Central memory CD4-positive, alpha-beta T cell (primary cell): ENCODE data around the gene TRAF5.
A peak's percentile ranks its signal among the peaks of the same experiment; 100 is the strongest.
"Not testable (repeated sequence)": the region's sequence is repeated elsewhere in the genome, so short reads cannot be mapped to it uniquely, and the experiment has no call there.

Experiments used
- DNase-seq: peaks from one replicate; pipeline ENCODE4 v3.0.0; 2022

TRAF5 gene

GRCh38 chr1:211348547-211348946 is 21.9 kb downstream of the TRAF5 start:
- no peak for DNase-seq

GRCh38 chr1:211349741-211350140 is 23.1 kb downstream of the TRAF5 start:
- DNase-seq: no peak

- not testable (repeated sequence) for DNase-seq
These were observed 25.4 kb downstream of the TRAF5 start for GRCh38 chr1:211352055-211352454.

GRCh38 chr1:211352465-211352864 is 25.8 kb downstream of the TRAF5 start:
- DNase-seq: no peak

- DNase-seq: peak; percentile 49
These were observed 26.4 kb downstream of the TRAF5 start for GRCh38 chr1:211352985-211353515.

- no peak for DNase-seq
These were observed 27.1 kb downstream of the TRAF5 start for GRCh38 chr1:211353562-211354212.

GRCh38 chr1:211355873-211356272 is 29.2 kb downstream of the TRAF5 start:
- no peak for DNase-seq

GRCh38 chr1:211356723-211357407 is 30.2 kb downstream of the TRAF5 start:
- no peak for DNase-seq

GRCh38 chr1:211358685-211359084 is 32.1 kb downstream of the TRAF5 start:
- no peak for DNase-seq

- DNase-seq: no peak
These were observed 33.2 kb downstream of the TRAF5 start for GRCh38 chr1:211359876-211360275.

GRCh38 chr1:211361202-211361601 is 34.6 kb downstream of the TRAF5 start:
- no peak for DNase-seq

GRCh38 chr1:211369640-211370039 is 43.0 kb downstream of the TRAF5 start:
- DNase-seq: no peak

- DNase-seq: no peak
These were observed 44.0 kb downstream of the TRAF5 start for GRCh38 chr1:211370669-211371068.

- DNase-seq: no peak
These were observed 44.9 kb downstream of the TRAF5 start for GRCh38 chr1:211371406-211372105.

GRCh38 chr1:211372463-211372862 is 45.8 kb downstream of the TRAF5 start:
- DNase-seq: no peak

- no peak for DNase-seq
These were observed 48.6 kb downstream of the TRAF5 start for GRCh38 chr1:211375146-211375818.

GRCh38 chr1:211375949-211376348 is 49.3 kb downstream of the TRAF5 start:
- no peak for DNase-seq

- DNase-seq: no peak
These were observed 50.3 kb downstream of the TRAF5 start for GRCh38 chr1:211376807-211377470.

GRCh38 chr1:211377539-211378450 is 51.2 kb downstream of the TRAF5 start:
- no peak for DNase-seq

- no peak for DNase-seq
These were observed 52.2 kb downstream of the TRAF5 start for GRCh38 chr1:211378844-211379243.

- DNase-seq: no peak
These were observed 52.8 kb downstream of the TRAF5 start for GRCh38 chr1:211379446-211379845.
